Measurements from ENCODE around the gene IL1R2.

- TF ChIP-seq CTCF (optimal IDR thresholded peaks at IDR 0.05 in 1 of 3, IDR thresholded peaks at IDR 0.05 in 1 of 3, conservative IDR thresholded peaks at IDR 0.05 in 1 of 3; ENCODE audit: extremely low read depth in 1 of 3, insufficient read depth in 2 of 3, low read length in 3 of 3) (no peak), EZH2 (IDR thresholded peaks at IDR 0.05; ENCODE audit: low read length) (no peak)
These were observed 6.8 kb downstream of the IL1R2 start for GRCh38 chr2:101998556-101998895.

Data from keratinocyte (primary cell).